H1 (cell line): ENCODE data around the gene PJA1. TPM values are rescaled to one million over a fixed set of nuclear protein-coding genes. Genes with fewer than 3 reads are reported as not detected.

Source experiments
- CTCF ChIA-PET: fragments of 300-600 bp; sonication (Branson Sonifier 250); formaldehyde crosslinking; loops from one replicate; lab custom pipeline; 2021; ENCODE audit not compliant: partially characterized antibody; lab: Charles Lee
- POLR2A ChIA-PET: fragments of 300-600 bp; sonication (Branson Sonifier 250); formaldehyde crosslinking; loops from one replicate; lab custom pipeline; 2021; ENCODE audit warnings: inconsistent platforms; ENCODE audit not compliant: partially characterized antibody; lab: Charles Lee
- DNase-seq, 2 experiments: peaks; one replicate each; pipeline versions ENCODE4 v3.0.0 to v3.0.0-alpha.2; 2010 to 2022; ENCODE audit warnings: low spot score in 2 of 2, low read depth in 1 of 2, mixed read lengths in 1 of 2
- FAIRE-seq: peaks from 2 replicates; lab custom pipeline; 2011; peaks lifted over from hg19 to GRCh38; lab: Jason Lieb, UNC
- H2AFZ ChIP-seq: 2 replicates; pipeline ENCODE4 v1.8.1; 2012; ENCODE audit warnings: low read length, inconsistent platforms
- H2AK5ac ChIP-seq: 2 replicates; pipeline ENCODE4 v1.6.1; 2013; ENCODE audit warnings: low read depth, low read length
- H2BK120ac ChIP-seq: replicated peaks from 2 replicates; pipeline ENCODE3; 2013; ENCODE audit warnings: low read depth, low read length, inconsistent platforms
- H2BK12ac ChIP-seq: 2 replicates; pipeline ENCODE4 v1.6.1; 2013; ENCODE audit warnings: low read depth, low read length
- H2BK15ac ChIP-seq: 2 replicates; pipeline ENCODE4 v1.6.1; 2013; ENCODE audit warnings: low read length
- H2BK20ac ChIP-seq: 2 replicates; pipeline ENCODE4 v1.6.1; 2013; ENCODE audit warnings: low read length
- H2BK5ac ChIP-seq: 2 replicates; pipeline ENCODE4 v1.6.1; 2013; ENCODE audit warnings: low read depth, low read length
- H3K14ac ChIP-seq: 2 replicates; pipeline ENCODE4 v1.6.1; 2013; ENCODE audit warnings: inconsistent platforms; ENCODE audit not compliant: insufficient read length
- H3K18ac ChIP-seq: 2 replicates; pipeline ENCODE4 v1.6.1; 2013; ENCODE audit warnings: low read length; ENCODE audit errors: extremely low read depth
- H3K23ac ChIP-seq: 2 replicates; pipeline ENCODE4 v1.6.1; 2013; ENCODE audit warnings: inconsistent platforms; ENCODE audit not compliant: insufficient read length
- H3K23me2 ChIP-seq: 2 replicates; pipeline ENCODE4 v1.6.1; 2013; ENCODE audit warnings: low read depth, low read length
- H3K27ac ChIP-seq: 2 replicates; pipeline ENCODE4 v1.6.1; 2011; ENCODE audit warnings: low read depth, low read length, inconsistent platforms
- H3K27me3 ChIP-seq, 4 experiments: replicated peaks in 1 of 4; 1 replicate in 1 of 4; 2 replicates in 3 of 4; pipeline versions ENCODE4 v1.6.1 to v1.8.1; 2011 to 2013; ENCODE audit warnings: low read length in 3 of 4, mild to moderate bottlenecking in 3 of 4, inconsistent platforms in 2 of 4, mixed read lengths in 2 of 4, moderate library complexity in 1 of 4; ENCODE audit not compliant: control insufficient read depth in 3 of 4, insufficient read depth in 3 of 4; ENCODE audit errors: extremely low read depth in 1 of 4
- H3K36me3 ChIP-seq, 4 experiments: 2 replicates each; pipeline versions ENCODE4 v1.6.1 to v1.8.1; 2011 to 2013; ENCODE audit warnings: mild to moderate bottlenecking in 4 of 4, low read length in 3 of 4, moderate library complexity in 2 of 4, control low read depth in 1 of 4, inconsistent platforms in 1 of 4; ENCODE audit not compliant: insufficient read depth in 4 of 4, control insufficient read depth in 2 of 4
- H3K4ac ChIP-seq: replicated peaks from 2 replicates; pipeline ENCODE3; 2013; ENCODE audit warnings: low read length, low read depth, mixed read lengths, inconsistent platforms; ENCODE audit not compliant: insufficient read length
- H3K4me1 ChIP-seq, 4 experiments: replicated peaks in 1 of 4; 1 replicate in 1 of 4; 2 replicates in 3 of 4; pipeline versions ENCODE4 v1.6.1 to v1.8.1; 2011 to 2013; ENCODE audit warnings: low read length in 3 of 4, inconsistent platforms in 2 of 4, mixed read lengths in 1 of 4; ENCODE audit not compliant: insufficient read depth in 4 of 4, control insufficient read depth in 3 of 4
- H3K4me2 ChIP-seq, 2 experiments: 2 replicates each; pipeline versions ENCODE4 v1.6.1 to v1.8.1; 2011 to 2013; ENCODE audit warnings: low read depth in 2 of 2, low read length in 2 of 2, control low read depth in 1 of 2, inconsistent platforms in 1 of 2, mild to moderate bottlenecking in 1 of 2; ENCODE audit not compliant: insufficient read depth in 1 of 2
- H3K4me3 ChIP-seq, 4 experiments: fragments of 200-600, 300-600 bp in 1 of 4; sonication (generic), shearing (Covaris generic), sonication (Bioruptor Twin) in 1 of 4; 2 replicates each; pipeline versions ENCODE4 v1.5.1 to v1.8.1; 2011 to 2016; ENCODE audit warnings: low read length in 4 of 4, low read depth in 3 of 4, control low read depth in 2 of 4, inconsistent platforms in 2 of 4, mild to moderate bottlenecking in 2 of 4, mixed read lengths in 1 of 4, moderate library complexity in 1 of 4; ENCODE audit not compliant: insufficient read depth in 2 of 4; ENCODE audit errors: extremely low read depth in 1 of 4
- H3K56ac ChIP-seq: replicated peaks from 2 replicates; pipeline ENCODE3; 2013; ENCODE audit warnings: low read depth, mild to moderate bottlenecking, mixed read lengths, low read length, inconsistent platforms; ENCODE audit not compliant: insufficient read length
- H3K79me1 ChIP-seq: 2 replicates; pipeline ENCODE4 v1.6.1; 2013; ENCODE audit warnings: low read depth, low read length, control low read depth
- H3K79me2 ChIP-seq, 2 experiments: 2 replicates each; pipeline versions ENCODE4 v1.6.1 to v1.8.1; 2012 to 2013; ENCODE audit warnings: low read length in 2 of 2, mild to moderate bottlenecking in 2 of 2, inconsistent platforms in 1 of 2; ENCODE audit not compliant: insufficient read depth in 2 of 2, control insufficient read depth in 1 of 2
- H3K9ac ChIP-seq, 4 experiments: replicated peaks in 1 of 4; 1 replicate in 1 of 4; 2 replicates in 3 of 4; pipeline versions ENCODE4 v1.6.1 to v1.8.1; 2011 to 2013; ENCODE audit warnings: low read depth in 3 of 4, low read length in 3 of 4, control low read depth in 2 of 4, mild to moderate bottlenecking in 2 of 4, moderate library complexity in 2 of 4, inconsistent platforms in 1 of 4; ENCODE audit errors: extremely low read depth in 1 of 4
- H3K9me3 ChIP-seq, 2 experiments: 2 replicates each; pipeline versions ENCODE4 v1.6.1 to v1.8.1; 2012 to 2013; ENCODE audit warnings: mild to moderate bottlenecking in 2 of 2, moderate library complexity in 2 of 2, control low read depth in 1 of 2, inconsistent platforms in 1 of 2, low read depth in 1 of 2, low read length in 1 of 2, mixed read lengths in 1 of 2; ENCODE audit not compliant: insufficient read depth in 2 of 2
- H4K20me1 ChIP-seq, 2 experiments: replicated peaks in 1 of 2; 2 replicates each; pipeline versions ENCODE3 to v1.8.1; 2011 to 2013; ENCODE audit warnings: inconsistent platforms in 2 of 2, low read length in 2 of 2, mild to moderate bottlenecking in 1 of 2; ENCODE audit not compliant: insufficient read depth in 2 of 2, control insufficient read depth in 1 of 2
- H4K5ac ChIP-seq: 2 replicates; pipeline ENCODE4 v1.6.1; 2013; ENCODE audit warnings: low read length, low read depth, mixed read lengths, inconsistent platforms; ENCODE audit not compliant: insufficient read length
- H4K8ac ChIP-seq: 2 replicates; pipeline ENCODE4 v1.8.0; 2013; ENCODE audit warnings: mild to moderate bottlenecking, moderate library complexity, low read length, inconsistent platforms; ENCODE audit not compliant: insufficient read depth; ENCODE audit errors: extremely low read depth
- H4K91ac ChIP-seq: replicated peaks from 2 replicates; pipeline ENCODE3; 2013; ENCODE audit warnings: low read length, mixed read lengths, inconsistent platforms; ENCODE audit not compliant: insufficient read length
- CHD2 ChIP-seq: IDR thresholded peaks from 2 replicates; pipeline ENCODE4 v1.6.1; 2012; ENCODE audit warnings: low read length, improper control_type of control experiment
- EZH2 ChIP-seq: fragments of 200-600 bp; sonication (generic); IDR thresholded peaks from 2 replicates; pipeline ENCODE4 v1.7.1; 2012; ENCODE audit warnings: low read depth, mild to moderate bottlenecking, moderate library complexity, low read length, inconsistent platforms; ENCODE audit not compliant: severe bottlenecking
- SP1 ChIP-seq: IDR thresholded peaks from 2 replicates; pipeline ENCODE4 v1.6.1; 2011; ENCODE audit warnings: low read depth, low read length
- SP2 ChIP-seq: IDR thresholded peaks from 2 replicates; pipeline ENCODE4 v1.6.1; 2012; ENCODE audit warnings: mild to moderate bottlenecking, low read length, inconsistent platforms
- SUZ12 ChIP-seq: fragments of 200-600 bp; sonication (generic); IDR thresholded peaks from 2 replicates; pipeline ENCODE4 v1.6.1; 2012; ENCODE audit warnings: mild to moderate bottlenecking, inconsistent platforms, low read length, moderate library complexity, mixed read lengths
- TAF1 ChIP-seq: IDR thresholded peaks from 2 replicates; pipeline ENCODE4 v1.6.1; 2011; ENCODE audit warnings: mild to moderate bottlenecking, low read depth, low read length
- WGBS, 2 experiments: shearing (Covaris generic) in 1 of 2; methylation state at CpG; one replicate each; pipeline versions ENCODE4 v1.1.6 to v1.1.7; 2013 to 2015; ENCODE audit warnings: low lambda C conversion rate in 2 of 2, mixed read lengths in 2 of 2, inconsistent platforms in 1 of 2, low coverage in 1 of 2, missing lambda C conversion rate in 1 of 2; ENCODE audit not compliant: insufficient replicate concordance in 2 of 2, insufficient coverage in 1 of 2, insufficient read length in 1 of 2; ENCODE audit errors: extremely low coverage in 1 of 2, missing lambda C conversion rate in 1 of 2; 5-methylcytosine and 5-hydroxymethylcytosine counted together
- polyA plus RNA-seq, 7 experiments: library from polyadenylated mRNA; depleted of rRNA in 3 of 7; stranded (reverse) in 5 of 7; unstranded in 2 of 7; fragments of >200 nt in 5 of 7; fragments of 200-250 nt in 2 of 7; gene quantifications; 1 replicate in 5 of 7; 2 replicates in 1 of 7; 4 replicates in 1 of 7; pipeline versions ENCODE4 v1.2.1 to v1.2.3, GENCODE V29; 2011 to 2013; ENCODE audit warnings: missing spikeins in 2 of 7, mixed read lengths in 2 of 7
- total RNA-seq: library from RNA; stranded (reverse); fragmentation: NEBNext Ultra II Directional; extraction: Animal tissue kit (Norgen Biotek cat#: 25700); gene quantifications from 2 replicates; pipeline ENCODE4 v1.2.1, GENCODE V29; 2021

Gene PJA1
- total and polyA plus RNA-seq, 2 of the 8 experiments (the other 6 are each of a cell fraction or from before 2014, with no cell fraction given), result 25.7 to 37.0 TPM

GRCh38 chrX:69128588-69128987, 36.7 kb downstream of the PJA1 start:
- Histone ChIP-seq H3K4me3 (peak overlapping the region in 1 of 4 experiments; percentile 43; a peak in 2 of 8 replicates), H4K5ac (no peak overlapping the region), H3K27ac (no peak overlapping the region), H3K23me2 (no peaks in the 10 kb centered on the region), H3K9me3 (no peaks in the 10 kb centered on the region), H3K4me1 (peaks cover 0 to 13% (median 8%) of the 10 kb centered on the region in 4 experiments), H3K79me1 (no peaks in the 10 kb centered on the region), H4K20me1 (no peaks in the 10 kb centered on the region), H3K56ac (no peak overlapping the region), H2BK12ac (no peak overlapping the region), H2BK5ac (no peak overlapping the region), H2AFZ (peak overlapping the region; percentile 85; the same call in 1 of the 2 replicates), H3K27me3 (peaks cover 0 to 21% (median 8%) of the 10 kb centered on the region in 4 experiments; a peak in 4 of 7 replicates), H3K23ac (no peak overlapping the region), H3K14ac (no peak overlapping the region), H2BK15ac (no peak overlapping the region), H3K9ac (no peak overlapping the region), H3K79me2 (no peaks in the 10 kb centered on the region), H3K4ac (no peak overlapping the region), H3K36me3 (no peaks in the 10 kb centered on the region)
- ChIA-PET POLR2A (interaction anchor here (0.6 to 1.9 kb wide), 4 partner anchors 8 to 80 kb away, joined by 3 to 7 read pairs (median 3); no protein-coding TSS in a partner anchor), CTCF (interaction anchor here (0.8 to 1.5 kb wide), 8 partner anchors 9 to 301 kb away, joined by 3 to 6 read pairs (median 4); no protein-coding TSS in a partner anchor)
- FAIRE-seq, result no peak
- TF ChIP-seq CHD2 (no peak), SUZ12 (0 out of 2 replicates have a peak, but pooled peaks have one; percentile 17), TAF1 (no peak), SP1 (no peak), EZH2 (peak; percentile 32), SP2 (no peak)
- TF ChIP-seq, all 59 proteins: peak for 2
- peak in 1 of 2 experiments; percentile 53 for DNase-seq
- Histone ChIP-seq H2AK5ac (no peak overlapping the region), H3K18ac (no peak overlapping the region), H3K4me2 (peak overlapping the region; percentile 15 to 60), H4K91ac (no peak overlapping the region), H2BK20ac (no peak overlapping the region), H4K8ac (no peak overlapping the region), H2BK120ac (no peak overlapping the region)
- WGBS, 2 experiments, result no CpG with 5 or more reads among the region's 34 CpGs
